UCSD-AML1 (cell line): ENCODE results near the gene TCF4.

Source experiments
- DNase-seq: peaks from one replicate; lab custom pipeline; 2025; ENCODE audit not compliant: unreplicated experiment; lab: John Stamatoyannopoulos, UW

The TCF4 gene

GRCh38 chr18:55272510-55273243 lies 315.3 kb downstream of the TCF4 start:
- DNase-seq: no peak

DNA sequence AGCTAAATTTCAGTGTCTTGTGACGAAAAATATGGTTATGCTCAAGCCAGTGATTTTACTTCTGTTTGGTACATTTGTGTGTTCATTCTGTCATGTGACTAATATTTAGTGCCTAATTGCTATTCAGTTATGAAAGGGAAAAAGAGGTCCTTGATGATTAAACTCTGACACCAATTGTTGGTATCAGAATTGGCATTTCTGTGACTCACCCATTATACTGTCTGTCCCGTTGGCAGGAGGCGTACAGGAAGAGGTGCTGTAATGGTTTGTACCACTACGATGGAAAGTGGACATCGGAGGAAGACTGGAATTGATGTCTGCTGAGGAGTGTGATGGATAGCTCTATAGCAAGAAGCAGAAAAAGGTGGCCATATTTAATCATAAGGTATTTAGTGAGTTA lies 318.4 kb downstream of the TCF4 start:
- DNase-seq: no peak

GRCh38 chr18:55268628-55269275 lies 319.2 kb downstream of the TCF4 start:
- no peak for DNase-seq

DNA sequence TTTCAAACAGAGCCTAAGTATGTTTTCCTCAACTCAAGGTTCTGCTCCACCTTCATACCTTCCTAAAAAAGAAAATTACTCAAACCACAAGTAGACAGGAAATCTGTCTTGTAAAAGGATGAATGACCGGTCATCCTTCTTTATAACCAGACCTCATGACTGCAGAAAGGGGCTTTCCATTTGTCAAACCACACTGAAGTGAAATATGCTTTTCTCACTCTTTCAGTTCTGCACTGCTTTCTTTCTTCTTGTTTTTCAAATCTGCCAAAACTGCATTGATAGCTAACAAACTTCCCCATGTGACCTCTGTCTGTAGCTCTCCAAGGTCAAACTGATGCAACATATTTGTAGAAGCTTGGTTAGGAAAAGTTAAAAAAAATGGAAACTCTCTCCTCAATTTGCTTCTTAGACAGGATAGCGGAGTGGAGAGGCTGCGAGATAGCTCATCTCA lies 319.8 kb downstream of the TCF4 start:
- no peak for DNase-seq

DNA sequence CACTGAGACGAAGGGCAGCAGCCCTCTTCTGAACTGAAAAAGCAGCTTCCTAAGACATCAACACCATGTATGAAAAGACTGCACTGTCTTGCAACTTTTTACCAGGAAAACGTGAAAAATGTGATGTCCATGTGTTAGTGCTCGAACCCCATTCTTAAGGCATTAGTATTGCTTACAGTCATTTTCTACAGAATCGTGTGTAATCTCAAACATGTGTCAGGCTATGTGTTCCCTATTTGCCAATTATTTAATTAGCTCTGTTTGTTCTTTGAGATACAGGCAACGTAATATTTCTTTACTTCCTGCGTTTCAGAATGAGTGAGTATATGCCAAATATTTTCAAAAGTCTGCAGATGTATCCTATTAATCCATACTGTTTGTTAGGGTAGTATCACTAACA lies 321.0 kb downstream of the TCF4 start:
- no peak for DNase-seq

DNA sequence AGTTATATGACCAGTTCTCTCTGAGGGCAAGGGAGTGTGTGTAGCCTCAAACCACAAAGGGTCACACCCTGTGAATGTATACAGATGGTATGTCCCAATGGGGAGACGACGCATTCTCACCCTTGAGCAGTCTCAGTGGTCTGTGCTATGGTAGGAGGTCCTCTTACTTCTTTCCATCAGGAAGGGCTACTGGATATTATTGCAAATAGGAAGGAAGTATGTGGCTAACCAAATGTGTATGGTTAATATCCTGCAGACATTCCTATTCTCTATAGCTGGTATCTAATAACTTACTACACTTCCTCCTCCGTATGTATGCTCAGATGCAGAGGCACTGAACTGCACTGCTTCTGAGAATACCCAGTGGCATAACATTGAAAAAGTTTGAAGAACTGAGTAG lies 322.0 kb downstream of the TCF4 start:
- DNase-seq: peak; percentile 21

DNA sequence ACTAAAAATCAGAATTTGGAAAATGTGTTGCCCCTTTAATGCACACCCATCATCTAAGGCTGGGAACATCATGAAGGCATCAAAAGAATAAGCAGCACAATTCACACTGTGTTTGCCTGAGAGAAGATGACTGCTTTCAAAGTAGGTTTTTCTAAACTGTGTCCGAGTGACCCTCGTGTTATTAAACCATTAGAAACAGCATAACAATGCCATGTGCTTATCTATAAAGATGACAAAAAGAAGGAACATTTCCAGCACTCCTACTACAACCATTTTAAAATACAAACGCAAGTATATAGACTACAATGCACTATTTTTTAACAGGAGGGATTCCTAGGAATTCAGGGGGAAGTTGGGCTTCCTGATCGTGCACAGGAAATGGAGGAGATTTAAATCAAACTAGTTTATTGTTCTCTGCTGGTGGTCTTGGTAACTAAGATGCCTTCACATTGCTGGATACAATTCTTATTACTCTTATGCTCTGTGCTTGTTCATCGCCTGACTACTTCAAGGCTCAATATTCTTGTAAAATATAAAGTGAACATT lies 322.8 kb downstream of the TCF4 start:
- no peak for DNase-seq

- DNase-seq: no peak
Measured at GRCh38 chr18:55264108-55264507, 323.9 kb downstream of the TCF4 start.

GRCh38 chr18:55262021-55262560 lies 325.9 kb downstream of the TCF4 start:
- no peak for DNase-seq

DNA sequence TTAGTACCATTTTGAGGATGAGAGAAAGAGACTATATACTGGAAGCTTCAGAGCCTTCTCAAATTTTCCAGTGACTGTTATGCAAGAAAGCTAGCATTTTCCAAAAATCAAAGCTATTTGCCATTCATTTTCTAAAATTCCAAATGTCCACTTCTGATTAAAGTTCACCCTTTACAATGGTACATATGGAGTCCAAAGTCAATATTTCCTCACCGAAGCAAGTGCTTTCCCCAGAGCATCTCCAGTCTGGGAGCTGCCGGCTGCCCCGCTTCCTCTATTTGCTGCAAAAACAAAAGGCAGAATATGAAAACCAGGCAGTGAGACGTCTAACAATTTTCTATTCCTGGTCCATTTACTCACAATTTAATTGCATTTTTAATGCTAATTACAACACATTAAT lies 326.7 kb downstream of the TCF4 start:
- no peak for DNase-seq

DNA sequence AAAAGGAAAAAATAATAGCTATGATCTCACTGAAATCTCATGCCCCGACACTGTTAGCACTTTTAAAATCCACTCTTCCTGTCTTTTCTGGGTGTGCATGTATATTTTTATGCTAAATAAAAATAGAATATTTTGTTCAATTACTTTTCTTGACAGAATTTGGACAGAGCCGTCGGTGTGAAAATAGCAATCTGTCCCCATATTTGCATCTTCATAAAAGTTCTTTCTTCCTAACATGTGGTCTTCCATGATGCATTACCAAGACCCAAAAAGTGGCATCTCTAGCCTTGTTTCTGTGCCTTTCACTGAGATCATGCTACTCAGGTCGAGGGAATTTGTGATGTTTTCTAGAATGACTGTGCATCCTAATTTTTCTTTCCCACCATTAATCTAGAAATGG lies 329.9 kb downstream of the TCF4 start:
- no peak for DNase-seq

DNA sequence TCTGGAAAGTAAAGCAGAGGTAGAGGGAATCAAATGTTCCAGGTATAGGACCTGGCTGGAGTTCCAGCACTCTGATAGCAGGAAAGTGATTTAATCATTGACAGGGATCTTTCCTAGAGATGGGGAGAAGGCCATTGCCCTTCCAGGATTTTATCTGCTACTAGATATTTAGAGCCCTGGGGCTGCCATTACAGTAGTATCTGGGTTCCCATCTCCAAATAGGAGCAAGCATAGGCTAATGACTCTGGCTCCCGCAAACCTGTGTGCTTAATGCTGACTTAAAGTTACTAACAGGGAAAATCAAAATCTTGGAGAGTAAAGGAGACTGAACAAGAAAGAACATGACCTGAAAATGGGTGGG lies 331.1 kb downstream of the TCF4 start:
- DNase-seq: no peak

DNA sequence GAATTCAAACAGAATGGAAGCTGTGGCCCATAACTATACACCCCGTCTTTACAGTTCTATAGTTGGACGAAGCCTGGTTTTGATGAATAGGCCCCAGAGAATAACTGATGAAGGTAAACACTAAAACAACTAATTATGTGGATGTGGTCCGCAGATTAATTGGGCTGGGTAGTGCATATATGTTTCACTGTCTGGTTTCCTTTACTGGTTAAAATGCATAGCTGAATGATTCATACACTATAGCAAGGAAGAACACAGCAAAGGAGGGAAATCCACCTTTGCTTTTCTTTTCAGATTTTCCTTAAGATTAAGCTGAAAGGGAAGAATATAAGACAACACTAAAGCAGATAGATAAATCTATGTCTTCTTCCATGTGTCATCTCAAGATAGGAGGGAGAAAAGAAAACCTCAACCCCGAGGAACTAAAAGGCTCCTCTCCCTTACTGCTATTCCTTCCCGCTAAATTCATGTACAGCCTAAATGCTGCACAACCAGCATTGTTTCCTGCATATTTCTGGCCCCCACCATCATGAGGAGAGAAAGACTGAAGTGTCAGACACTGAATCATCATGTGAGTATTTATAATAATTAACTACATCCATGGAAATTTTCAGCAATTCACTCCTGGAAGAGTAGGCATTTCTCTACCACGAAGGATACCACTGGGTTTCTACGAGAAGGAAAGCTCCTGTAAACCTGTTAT lies 331.6 kb downstream of the TCF4 start:
- no peak for DNase-seq

- no peak for DNase-seq
Measured at GRCh38 chr18:55253814-55254213, 334.2 kb downstream of the TCF4 start.

GRCh38 chr18:55252901-55253300 lies 335.1 kb downstream of the TCF4 start:
- no peak for DNase-seq

DNA sequence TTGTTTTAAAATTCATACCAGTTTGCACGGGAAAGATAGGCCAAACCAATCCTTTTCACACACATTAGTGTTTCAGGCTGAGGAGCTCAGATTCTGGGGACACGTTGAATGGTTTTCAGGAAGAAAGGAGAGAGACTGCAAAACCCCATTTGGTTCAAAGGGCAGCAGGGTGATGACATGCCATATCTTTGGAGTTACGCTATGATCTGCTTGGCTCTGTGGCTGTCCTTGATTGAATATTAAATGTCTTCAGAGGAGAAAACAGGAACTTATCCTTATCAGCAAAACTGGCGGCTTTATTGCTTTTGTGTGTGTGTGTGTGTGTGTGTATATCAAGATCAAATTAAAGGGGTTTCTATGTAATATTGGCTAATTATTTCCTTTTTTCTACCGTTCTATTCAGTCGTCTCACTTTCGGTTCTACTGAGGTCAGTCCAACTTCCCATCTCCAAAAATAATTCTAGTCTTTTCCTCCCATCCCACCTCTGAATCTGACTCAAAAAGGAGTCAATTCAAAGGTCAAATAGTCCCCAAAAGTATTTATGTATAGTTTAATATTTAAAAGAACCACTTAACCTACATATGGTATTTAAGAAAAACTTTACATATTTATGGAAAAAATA lies 335.8 kb downstream of the TCF4 start:
- DNase-seq: no peak

DNA sequence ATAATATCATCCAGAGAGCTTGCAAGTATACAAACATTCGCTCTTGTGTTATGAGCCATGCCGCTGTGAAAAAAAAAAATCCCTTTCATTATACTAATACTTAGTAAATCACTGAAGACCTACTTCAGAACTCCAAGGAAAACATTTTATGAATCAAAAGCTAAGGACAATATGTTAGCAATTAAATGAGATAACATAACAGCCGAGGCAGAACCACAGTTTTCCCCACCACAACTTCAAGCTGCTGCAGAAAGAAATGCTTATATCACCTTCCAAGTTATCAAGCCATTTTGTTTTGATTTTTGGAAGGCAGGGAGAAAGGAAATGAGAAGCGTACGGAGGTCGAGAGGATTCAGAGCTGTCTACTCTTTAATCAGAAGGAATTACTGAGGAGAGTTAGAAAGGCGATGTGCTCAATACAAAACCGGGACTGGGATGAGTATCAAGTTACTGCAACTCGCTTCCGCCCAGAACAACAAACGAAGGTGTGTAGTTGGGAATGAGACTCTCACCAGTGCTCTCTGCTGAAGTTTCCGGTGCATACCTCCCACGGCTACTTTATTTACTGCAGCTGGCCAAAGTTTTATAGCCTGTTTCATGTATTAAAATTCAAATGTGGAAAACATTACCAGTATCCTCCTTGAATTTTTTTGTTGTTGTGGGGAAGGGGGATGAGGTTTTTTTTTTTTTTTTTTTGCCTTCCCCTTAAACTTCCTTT lies 336.6 kb downstream of the TCF4 start:
- no peak for DNase-seq

GRCh38 chr18:55250768-55251173 lies 337.2 kb downstream of the TCF4 start:
- DNase-seq: no peak

- DNase-seq: no peak
Measured at GRCh38 chr18:55249550-55249949, 338.4 kb downstream of the TCF4 start.

DNA sequence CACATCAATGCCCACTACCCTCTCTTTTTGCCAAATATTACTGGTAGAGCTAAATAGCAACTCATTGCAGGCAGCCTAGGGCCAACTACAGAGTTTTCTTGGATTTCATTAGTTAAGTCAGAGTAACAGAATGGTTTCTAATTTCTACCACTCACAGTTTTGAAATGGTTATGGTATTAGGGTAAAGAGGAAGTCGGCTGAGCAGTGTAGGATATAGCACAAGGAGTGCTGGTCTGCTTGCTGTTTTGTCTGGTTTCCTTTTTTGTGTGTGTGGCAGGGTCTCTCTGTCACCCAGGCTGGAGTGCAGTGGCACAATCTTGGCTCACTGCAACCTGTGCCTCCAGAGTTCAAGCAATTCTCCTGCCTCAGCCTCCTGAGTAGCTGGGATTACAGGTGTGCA lies 339.5 kb downstream of the TCF4 start:
- DNase-seq: no peak

- DNase-seq: no peak
Measured at GRCh38 chr18:55247032-55247431, 341.0 kb downstream of the TCF4 start.
